Measurements from ENCODE around the gene CD300C.
"Not testable (repeated sequence)": the region's sequence is repeated elsewhere in the genome, so short reads cannot be mapped to it uniquely, and the experiment has no call there.

Gene CD300C

DNA sequence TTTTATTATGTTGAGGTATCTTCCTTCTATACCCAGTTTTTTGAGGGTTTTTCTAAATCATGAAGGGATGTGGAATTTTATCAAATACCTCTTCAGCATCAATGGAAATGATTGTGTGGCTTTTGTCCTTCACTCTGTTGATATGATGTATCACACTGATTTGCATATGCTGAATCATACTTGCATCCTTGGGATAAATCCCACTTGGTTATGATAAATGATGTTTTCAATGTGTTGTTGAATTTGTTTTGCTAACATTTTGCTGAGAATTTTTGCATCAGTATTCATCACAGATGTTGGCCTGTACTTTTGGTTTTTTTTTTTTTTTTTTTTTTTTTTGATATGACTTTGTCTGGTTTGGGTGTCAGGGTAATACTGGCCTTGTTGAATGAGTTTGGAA is 37.8 kb downstream of the CD300C start:
- DNase-seq: no peak

GRCh38 chr17:74503949-74504348 is 42.0 kb downstream of the CD300C start:
- not testable (repeated sequence) for DNase-seq

DNA sequence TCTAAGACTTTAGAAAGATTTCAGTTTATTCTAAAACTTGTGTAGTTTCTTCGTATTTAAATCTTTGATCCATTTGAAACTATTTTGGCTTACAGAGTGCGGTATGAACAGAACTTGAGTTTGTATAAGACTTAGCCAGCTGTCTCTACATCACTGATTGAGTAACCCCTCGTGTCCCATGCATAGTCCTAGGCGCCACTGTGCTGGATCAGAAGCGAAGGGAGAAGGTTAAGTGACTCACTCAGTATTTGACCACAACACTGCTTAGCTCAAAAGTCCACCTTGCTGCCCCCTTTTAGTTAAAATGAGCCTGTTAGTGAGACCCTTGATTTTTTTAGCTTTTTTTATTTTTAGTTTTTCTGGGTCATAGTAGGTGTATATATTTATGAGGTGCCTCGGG is 43.1 kb downstream of the CD300C start:
- DNase-seq: no peak

DNA sequence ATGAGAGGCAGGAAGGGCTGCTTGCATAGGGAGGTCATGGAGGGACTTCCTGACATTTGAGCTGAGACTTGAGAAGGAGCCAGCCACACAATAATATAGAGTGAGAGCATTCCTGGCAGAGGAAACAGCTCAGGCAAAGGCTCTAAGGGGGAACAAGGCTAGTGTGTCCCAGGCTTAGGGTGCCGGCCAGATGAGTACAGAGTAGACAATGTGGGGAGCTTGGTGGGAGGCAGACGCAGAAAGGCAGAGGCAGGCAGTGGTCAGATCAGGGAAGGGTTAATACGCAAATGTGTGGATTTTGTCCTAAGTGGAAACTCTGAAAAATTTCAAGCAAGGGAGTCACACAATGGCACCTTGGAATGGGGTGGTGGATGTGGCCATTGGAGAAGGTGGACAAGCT is 45.9 kb downstream of the CD300C start:
- DNase-seq: no peak

GRCh38 chr17:74497471-74497870 is 48.4 kb downstream of the CD300C start:
- DNase-seq: no peak

- peak; percentile 78 for DNase-seq
Observed at GRCh38 chr17:74493331-74493833, 52.5 kb downstream of the CD300C start.

GRCh38 chr17:74491626-74492025 is 54.3 kb downstream of the CD300C start:
- DNase-seq: no peak

Data from CD4-positive, alpha-beta T cell treated with Interleukin-12 subunit alpha and Interleukin-12 subunit beta, for 1 hour (primary cell).